Stimulated activated naive CD4-positive, alpha-beta T cell treated with Interleukin-2 at 50 U/mL for 16 hours (primary cell): ENCODE data around the gene BRINP1.
"Not testable (repeated sequence)": the region's sequence is repeated elsewhere in the genome, so short reads cannot be mapped to it uniquely, and the experiment has no call there.

Source experiments
- DNase-seq: peaks from one replicate; lab custom pipeline; 2025; lab: John Stamatoyannopoulos, UW

Gene BRINP1

GRCh38 chr9:119185298-119185697 is 183.9 kb downstream of the BRINP1 start:
- no peak for DNase-seq

- no peak for DNase-seq
Observed at GRCh38 chr9:119184265-119184936, 184.8 kb downstream of the BRINP1 start.

GRCh38 chr9:119181561-119181960 is 187.7 kb downstream of the BRINP1 start:
- DNase-seq: no peak

- no peak for DNase-seq
Observed at GRCh38 chr9:119180897-119181296, 188.3 kb downstream of the BRINP1 start.

DNA sequence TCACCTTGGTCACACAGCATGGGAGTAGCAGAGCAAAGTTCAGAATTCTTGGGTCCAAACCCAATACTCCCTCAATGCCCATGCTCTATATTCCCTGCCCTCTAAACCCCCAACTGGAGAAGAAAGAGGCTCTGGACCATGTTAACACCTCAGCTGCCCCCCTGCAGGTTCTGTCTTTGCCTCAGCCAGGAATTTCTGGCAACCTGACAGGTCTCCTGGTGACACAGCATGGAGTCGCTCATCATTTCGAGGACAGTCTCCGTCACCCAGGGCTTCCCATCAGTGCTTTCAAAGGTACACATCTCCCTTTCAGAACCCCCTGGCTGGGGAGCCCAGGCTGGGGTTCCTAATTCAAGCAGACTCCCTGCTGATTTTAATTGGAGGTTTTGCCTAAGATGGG is 189.5 kb downstream of the BRINP1 start:
- no peak for DNase-seq

DNA sequence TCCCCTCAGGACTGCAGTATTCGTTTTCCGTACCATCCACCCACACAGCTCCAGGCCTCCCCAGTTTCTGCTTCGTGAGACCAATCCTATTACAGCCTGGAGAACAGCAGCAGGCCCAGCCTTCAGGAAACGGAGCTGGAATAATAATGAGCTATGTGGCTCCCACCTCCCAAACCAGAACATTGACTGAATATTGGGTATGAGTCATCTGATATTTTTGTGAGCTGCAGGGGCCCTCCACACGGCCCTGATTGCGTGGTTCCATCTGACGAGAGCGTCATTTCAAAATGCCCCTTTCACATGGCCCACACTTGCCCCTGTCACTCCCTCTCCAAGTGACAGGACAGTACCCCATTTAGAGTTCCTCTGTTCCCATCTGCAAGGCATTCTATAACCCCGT is 192.0 kb downstream of the BRINP1 start:
- DNase-seq: no peak

DNA sequence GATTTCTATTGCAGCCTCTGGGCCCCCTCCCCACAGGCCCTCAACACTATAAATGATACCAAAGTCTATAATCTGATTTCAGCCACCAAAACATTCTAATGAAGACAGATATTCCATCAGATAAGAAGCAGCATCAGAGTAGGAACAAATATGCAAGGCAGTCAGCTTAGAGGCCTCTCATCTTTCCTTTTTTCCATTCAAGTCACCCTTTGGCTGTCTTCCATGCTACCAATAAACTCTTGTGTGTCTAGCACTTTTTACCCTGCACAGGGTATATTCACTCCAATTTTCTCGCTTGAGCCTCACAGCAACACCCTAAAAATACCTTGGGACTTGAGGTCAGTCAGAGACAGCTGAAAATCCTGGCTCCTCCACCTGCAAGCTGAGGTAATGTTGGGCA is 193.7 kb downstream of the BRINP1 start:
- no peak for DNase-seq

DNA sequence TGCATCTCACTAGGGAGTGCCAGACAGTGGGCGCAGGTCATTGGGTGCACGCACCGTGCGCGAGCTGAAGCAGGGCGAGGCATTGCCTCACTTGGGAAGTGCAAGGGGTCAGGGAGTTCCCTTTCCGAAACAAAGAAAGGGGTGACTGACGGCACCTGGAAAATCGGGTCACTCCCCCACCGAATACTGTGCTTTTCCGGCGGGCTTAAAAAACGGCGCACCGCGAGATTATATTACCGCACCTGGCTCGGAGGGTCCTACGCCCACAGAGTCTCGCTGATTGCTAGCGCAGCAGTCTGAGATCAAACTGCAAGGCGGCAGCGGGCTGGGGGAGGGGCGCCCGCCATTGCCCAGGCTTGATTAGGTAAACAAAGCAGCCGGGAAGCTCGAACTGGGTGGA is 200.0 kb downstream of the BRINP1 start:
- DNase-seq: not testable (repeated sequence)

- DNase-seq: no peak
Observed at GRCh38 chr9:119167876-119168275, 201.4 kb downstream of the BRINP1 start.

DNA sequence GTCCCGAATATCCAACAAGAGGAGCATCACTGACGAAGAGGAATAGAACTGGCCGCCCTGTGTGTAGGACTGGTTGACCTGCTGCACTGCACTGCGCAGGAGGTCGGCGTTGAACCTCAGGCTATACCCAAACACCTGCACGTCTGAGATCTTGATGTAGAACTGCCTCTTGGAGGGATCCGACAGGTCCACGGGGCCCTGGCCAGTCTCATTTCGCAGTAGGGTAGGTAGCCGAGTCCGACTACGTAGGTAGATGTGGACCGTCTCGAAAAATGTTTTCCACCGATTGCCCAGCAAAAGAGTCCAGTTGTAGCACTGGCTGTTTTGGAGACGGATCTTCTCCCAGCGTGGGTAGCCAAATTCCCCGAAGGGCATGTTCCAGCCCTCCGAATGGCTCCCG is 202.0 kb downstream of the BRINP1 start:
- DNase-seq: no peak

- no peak for DNase-seq
Observed at GRCh38 chr9:119166096-119166495, 203.1 kb downstream of the BRINP1 start.

DNA sequence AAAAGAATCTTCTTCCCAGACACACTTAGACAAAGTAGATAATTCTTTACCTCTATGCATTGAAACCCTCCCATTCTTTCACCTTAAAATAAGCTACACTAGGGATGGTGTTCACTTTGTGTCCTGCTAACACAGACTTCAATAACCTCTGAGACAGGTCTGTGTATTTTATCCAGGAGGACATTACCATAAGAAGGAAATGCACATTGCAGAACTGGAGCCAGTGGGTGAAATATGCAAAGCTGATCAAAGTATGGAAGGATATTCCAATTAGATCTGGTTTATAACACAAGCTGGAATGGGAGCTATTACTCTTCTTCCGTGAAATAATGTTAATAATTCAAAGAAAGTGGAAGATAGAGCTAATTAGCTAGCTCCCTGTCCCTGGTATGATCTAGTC is 204.1 kb downstream of the BRINP1 start:
- no peak for DNase-seq

GRCh38 chr9:119164716-119165115 is 204.5 kb downstream of the BRINP1 start:
- DNase-seq: no peak

- no peak for DNase-seq
Observed at GRCh38 chr9:119160551-119160950, 208.7 kb downstream of the BRINP1 start.

DNA sequence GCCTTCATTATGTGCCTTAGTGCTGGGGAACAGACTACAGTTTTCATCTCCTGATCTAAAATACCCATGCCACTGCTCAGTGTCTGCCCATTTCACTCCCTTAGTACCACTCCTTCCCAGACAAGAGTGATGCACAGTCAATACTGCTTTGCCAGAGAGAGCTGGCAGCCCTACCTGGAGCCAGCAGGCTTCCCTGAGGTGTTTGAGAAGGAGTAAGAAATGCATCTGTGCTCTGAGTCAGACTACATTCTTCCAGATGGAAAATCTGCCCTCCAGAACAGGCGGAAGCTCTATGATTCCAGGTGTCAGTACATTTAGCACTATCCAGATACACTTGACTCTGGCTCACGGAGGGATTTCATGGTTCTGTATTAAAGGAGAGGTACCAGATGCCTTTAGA is 209.8 kb downstream of the BRINP1 start:
- no peak for DNase-seq

- no peak for DNase-seq
Observed at GRCh38 chr9:119157196-119157595, 212.0 kb downstream of the BRINP1 start.

GRCh38 chr9:119156354-119156753 is 212.9 kb downstream of the BRINP1 start:
- DNase-seq: no peak

- no peak for DNase-seq
Observed at GRCh38 chr9:119154527-119154926, 214.7 kb downstream of the BRINP1 start.

DNA sequence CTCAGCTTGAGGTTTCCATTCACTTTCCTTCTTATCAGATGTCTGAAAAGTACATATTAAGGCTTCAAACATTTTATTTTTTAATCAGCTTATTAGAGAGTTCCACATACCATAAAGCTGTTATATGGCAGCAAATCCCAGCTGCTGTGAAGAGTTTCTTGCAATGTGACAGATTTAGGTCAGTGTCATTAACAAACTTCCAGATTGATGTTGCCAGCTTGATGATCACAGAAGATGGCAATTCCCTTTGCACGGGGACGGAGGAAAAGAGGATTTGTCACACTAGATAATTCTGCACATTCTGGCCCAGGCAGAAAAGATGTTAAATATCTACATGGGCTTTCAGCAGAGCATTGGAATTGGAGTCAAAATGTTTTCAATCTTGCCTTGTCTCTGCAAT is 215.8 kb downstream of the BRINP1 start:
- DNase-seq: no peak

- DNase-seq: no peak
Observed at GRCh38 chr9:119148855-119149254, 220.4 kb downstream of the BRINP1 start.

DNA sequence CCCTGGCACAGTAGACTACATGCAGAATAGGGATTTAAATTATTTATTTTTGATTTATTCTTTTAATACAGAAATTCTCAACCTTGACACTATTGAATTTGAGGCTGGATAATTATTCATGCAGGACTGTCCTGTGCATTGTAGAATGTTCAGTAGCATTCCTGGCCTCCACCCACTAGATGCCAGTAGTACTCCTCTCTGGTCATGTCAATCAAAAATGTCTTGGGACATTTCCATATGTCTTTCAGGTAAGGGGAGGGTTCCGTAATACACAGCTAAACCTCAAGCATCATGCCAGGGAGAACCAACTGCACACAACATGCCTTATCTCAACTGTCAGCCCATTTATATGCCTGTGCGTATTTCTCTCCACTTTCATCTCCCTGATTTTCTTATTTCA is 231.8 kb downstream of the BRINP1 start:
- no peak for DNase-seq

GRCh38 chr9:119126040-119126439 is 243.2 kb downstream of the BRINP1 start:
- no peak for DNase-seq

GRCh38 chr9:119121899-119122298 is 247.3 kb downstream of the BRINP1 start:
- DNase-seq: no peak

DNA sequence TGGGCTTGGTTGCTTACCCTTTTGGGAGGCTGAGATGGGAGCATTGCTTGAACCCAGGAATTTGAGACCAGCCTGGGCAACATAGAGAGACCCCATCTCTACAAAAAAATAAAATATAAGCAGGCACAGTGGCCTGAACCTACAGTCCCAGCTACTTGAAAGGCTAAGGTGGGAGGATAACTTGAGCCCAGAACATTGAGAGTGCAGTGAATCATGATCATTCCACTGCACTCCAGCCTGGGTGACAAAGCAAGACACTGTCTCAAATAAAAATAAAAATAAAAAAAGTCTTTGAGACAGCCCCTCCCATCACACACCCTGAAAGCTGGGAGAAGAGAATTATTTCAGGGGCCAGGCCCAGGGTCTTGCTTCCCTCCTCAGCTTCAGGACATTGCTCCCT is 251.8 kb downstream of the BRINP1 start:
- no peak for DNase-seq
